ENCODE data around the gene GSE1. TPM values are rescaled to one million over a fixed set of nuclear protein-coding genes. Genes with fewer than 3 reads are reported as not detected.

The GSE1 gene
- total RNA-seq (2014; rRNA removed; shearing (Covaris generic)) = 11.7 and 15.2 TPM in 2 replicates

DNA sequence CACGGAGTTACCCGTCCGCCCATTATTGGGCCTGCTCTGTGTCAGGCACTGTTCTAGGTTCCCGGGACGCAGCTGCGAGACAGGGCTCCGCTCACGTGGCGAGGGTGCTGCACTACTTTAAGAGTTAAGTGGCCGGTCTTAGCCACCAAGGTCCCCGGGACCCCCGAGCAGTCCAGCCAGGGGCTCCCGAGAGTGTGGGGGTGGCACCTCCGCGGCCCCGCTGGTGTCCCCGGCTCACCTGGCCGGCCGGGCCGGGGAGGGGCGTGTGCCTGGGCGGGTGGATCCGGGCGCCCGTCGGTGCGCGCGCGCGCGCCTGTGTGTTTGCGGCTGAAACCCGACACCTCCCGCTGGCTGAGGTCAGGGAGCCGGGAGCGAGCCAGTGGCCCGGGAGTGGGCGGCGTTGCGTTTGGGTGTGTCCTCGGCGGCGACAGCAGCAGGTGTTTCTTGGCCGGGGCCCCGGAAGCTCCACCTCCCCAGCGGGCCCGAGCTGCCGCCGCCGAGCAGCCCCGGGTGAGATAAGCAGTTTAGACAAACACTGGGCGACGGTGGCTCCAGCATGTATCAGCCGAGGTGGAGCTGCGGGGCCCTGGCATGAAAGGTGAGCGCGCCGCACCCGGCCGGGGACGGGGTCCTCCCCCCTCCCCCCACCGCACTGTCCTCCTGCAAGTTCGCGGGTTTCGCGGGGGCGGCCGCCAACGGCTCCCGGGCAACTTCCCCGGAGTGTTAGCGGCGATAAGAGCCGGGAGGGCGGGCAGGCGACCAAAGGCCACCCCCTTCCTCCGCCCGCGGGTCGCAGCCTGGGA, at the start of gene GSE1:
TSS of gene GSE1 (plus strand) at position 522 of the 803 bp plus-strand sequence. CDS start at position 592, 70 bp downstream.
- DNase-seq (ENCODE audit: low read depth) = peak; percentile 91

DNA sequence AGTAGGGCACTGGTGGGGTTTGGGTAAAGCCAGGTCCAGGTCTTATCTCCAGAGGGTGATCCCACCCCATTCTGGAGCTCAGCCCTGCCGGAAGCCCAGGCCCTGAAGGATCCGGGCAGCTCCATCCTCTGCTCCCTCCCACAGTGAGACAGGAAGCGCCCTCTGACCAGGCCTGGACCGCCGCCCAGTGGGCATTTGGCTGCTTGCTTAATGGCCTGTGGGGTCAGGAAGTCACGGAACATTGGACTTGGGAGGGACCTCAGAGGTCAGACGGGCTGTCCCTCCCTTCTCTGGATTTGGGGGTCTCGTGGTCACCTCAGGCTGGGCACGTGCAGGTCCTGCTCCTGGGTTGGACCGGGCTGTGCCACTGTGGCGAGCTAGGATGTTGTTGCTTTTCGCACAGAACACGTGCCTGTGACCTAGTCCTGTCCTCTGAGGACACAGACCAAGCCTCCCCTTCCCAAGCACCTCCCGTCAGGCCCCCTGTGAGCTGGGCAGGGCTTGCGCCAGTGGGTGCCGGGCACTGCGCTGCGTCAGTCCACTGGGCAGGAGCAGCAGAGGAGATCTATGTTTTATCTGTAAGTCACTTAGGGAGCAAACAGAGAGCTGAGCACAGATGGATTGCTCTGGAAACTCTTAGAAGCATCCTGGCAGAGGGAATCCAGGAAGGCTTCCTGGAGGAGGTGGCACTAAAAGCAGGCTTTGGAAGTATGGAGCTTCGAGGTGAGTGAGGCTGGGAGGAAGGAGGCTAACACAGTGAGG, 49.4 kb upstream of the GSE1 start:
- peak; percentile 76 for DNase-seq (ENCODE audit: low read depth)

DNA sequence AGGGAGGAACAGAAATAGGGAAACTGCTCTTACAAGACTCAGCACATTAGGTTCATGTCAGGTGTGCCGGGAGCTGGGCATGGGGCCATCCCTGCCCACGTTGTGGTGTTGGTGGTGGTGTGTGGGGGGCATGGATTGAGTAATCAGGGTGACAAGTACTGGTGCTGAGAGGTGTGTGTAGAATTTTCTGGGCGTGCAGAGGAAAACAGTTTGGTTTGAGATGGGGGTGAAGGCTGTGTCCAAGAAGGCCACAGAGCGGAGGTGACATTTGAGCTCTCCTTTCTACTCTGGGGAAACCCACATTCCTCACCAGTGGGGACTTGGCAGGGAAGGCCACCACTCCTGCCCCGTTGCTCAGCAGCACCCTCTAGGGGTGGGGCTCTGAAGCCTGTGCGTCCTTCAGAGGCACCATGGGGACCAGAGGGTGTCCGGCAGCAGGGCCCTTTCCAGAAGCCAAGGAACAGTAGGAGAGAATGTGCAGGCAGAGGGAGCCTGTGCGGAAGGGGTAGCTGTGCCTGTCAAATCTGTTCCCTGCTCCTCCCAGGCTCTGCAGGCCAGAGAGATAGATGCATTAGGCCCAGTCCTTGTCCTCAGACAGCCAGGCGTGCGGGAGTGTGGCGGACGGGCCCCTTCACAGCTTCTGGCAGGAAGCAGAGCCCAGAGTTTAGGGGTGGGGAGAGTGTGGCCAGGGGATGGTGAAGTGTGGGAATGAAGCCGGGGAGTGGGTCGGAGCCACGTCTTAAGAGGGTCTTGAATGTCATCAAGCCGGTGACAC, 48.7 kb upstream of the GSE1 start:
- no peak for DNase-seq (ENCODE audit: low read depth)

DNA sequence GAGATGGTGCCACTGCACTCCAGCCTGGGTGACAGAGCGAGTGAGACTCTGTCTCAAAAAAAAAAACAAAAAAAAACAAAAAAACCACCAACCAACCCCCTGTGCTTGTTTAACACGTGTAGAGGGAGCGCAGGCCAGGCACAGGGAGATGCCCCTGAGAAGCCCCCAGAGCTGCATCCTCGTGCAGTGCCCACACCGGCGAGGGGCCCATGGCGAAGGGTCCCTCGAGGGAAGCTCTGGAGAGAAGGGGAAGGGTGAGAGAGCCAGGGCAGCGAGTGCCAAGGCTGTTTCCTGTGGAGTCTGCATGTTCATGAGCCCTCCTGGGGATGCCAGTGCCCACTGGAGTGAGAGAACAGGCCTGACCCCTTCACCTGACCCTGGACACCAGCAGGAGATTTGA, 47.8 kb upstream of the GSE1 start:
- no peak for DNase-seq (ENCODE audit: low read depth)

DNA sequence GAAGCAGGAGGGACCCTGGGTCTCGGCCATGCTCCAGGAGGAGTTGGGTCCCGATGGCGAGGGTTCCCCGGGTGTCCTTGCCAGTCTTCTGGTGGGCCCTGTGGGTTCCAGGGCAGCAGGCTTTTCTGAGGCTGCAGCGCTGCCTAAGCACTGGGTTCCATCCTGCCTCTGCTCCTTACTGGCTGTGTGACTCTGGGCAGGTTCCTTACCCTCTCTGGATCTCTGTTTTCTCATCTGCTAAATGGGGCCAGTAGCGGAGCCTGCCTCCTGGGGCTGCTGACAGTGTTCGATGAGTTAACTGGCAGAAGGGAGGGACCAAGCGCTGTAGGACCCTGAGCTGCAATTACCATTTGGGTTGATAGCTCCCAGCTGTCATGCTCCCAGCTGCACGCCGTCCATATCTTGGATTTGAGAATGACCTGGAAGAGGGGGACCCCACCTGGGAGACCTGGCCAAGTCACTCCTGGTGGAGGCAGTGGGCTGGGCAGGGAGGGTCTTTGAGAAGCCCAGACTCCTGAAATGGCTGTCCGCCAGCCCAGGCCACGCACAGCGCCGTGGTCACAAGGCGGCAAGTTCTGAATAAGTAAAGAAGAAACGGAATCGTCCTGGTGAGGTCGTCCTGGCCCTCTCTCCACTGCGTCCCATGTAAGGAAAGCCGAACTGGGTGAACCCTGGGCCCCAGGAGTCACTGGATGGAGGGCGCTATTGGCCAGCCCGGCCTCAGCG, 47.2 kb upstream of the GSE1 start:
- no peak for DNase-seq (ENCODE audit: low read depth)

DNA sequence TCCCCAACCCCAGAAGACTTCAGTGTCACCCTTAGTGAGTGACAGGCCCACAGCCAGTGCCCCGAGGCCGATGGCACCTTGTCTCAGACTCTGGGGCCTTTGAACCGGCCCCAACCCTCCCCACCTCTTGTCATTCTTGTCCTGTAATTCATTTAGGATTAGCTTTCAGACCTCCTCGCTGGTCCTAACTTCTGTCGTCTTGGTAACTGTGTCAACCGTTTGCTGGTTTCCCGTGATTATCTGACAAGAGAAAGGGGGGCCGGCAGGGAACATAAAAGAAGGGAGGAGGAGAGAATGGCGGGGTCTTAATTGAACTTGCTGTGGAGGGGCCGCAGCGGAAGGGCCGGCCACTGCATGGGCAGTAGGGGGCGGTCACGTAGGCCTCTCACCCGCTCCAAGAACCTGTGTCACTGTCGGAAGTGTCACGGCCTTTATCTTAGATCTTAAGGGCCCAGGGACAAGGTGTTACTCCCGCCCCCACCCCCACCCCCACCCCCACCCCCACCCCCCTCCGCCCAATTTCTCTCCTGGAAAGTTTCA, 46.5 kb upstream of the GSE1 start:
- no peak for DNase-seq (ENCODE audit: low read depth)

DNA sequence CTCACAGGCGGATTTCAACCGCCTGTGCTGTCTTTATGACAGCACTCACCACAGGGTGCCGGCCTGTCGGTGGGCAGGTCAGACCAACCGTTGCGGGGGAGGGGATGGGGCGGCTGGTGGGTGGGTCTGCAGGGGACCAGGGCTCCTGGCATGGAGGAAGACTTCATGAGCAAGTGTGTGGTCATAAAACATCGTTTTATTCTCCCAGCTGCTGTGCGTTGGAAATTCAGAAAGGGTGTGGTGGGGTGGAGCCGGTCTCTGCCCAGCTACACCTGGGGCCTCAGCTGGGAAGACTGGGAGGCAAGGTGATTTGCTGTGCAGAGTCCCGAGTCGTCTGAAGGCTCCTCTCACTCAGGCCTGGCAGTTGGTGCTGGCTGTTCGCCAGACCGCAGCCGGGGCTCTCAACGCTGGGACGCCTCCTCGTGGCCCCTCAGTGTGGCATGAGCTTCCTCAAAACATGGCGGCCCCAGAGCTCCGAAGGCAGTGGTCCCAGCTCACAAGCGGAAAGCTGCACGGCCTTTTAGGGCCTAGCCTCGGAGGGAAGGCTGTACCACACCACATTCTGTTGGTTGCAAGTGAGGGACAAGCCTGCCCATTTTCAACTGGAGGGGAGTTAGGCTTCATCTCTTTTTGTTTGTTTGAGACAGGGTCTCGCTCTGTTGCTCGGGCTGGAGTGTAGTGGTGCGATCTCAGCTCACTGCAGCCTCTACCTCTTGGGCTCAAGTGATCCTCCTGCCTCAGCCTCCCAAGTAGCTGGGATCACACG, 45.8 kb upstream of the GSE1 start:
- DNase-seq (ENCODE audit: low read depth) = no peak

DNA sequence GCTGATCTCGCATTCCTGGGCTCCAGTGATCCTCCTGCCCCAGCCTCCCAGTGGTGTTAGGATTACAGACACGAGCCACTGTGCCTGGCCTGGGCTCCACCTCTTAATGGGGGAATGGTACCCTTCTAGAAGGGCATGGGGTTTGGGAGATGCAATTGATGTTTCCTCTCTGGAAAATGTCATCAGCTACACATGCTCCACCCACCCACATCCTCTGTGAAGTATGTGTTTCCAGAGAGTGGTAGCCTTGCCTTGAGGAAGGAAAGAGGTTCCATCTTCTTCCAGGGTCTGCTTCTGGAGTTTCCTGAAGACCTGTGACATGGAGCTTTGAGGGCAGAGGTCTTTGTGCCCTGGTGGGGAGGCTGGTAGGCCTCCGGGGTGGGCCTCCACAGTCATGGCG, 45.2 kb upstream of the GSE1 start:
- no peak for DNase-seq (ENCODE audit: low read depth)

DNA sequence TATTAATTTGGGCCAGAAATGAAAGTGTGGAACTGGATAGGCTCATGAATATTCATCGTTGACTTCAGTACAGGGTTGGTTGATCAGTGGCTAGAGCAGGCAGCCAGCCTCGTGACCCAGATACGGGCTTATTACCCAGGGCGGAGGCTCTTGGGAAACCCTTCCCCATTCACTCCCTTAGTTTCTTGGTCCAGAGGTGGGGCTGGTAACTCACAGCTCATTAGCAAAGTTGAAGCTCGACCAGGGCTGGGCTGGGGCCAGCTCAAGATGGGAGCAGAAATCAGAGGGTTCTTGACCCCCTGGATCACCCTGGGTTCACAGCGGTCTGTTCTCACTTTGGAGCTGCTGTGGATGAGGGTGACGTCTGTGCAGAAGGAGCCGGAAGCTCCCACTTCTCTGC, 44.6 kb upstream of the GSE1 start:
- DNase-seq (ENCODE audit: low read depth) = no peak

DNA sequence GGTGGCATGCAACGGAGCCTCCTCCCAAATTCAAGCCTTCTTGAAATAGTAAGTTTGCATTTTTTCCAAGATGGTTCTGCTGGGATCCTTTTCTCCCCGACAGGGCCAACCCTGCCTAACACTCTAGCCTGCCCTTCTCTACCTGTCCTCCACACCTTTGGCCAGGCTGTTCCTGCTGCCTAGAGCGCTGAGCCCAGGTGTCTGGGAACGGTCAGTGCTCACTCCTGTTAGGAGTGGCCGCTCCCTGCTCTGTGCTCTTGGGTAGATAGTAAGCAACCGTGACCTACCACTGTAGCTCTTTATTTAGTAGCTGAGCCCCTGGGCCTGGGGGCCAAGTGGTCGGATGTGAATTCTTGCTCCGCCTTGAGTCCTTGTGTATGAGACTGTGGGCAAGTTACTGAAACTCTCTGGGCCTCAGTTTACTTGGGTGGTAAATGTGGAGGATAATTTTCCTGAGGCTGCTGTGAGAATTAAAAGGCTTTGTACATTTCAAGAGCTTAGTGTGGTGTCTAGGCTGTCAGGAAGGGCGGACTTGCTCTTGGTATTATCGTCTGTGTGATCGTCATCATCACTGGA, 44.0 kb upstream of the GSE1 start:
- DNase-seq (ENCODE audit: low read depth) = no peak

DNA sequence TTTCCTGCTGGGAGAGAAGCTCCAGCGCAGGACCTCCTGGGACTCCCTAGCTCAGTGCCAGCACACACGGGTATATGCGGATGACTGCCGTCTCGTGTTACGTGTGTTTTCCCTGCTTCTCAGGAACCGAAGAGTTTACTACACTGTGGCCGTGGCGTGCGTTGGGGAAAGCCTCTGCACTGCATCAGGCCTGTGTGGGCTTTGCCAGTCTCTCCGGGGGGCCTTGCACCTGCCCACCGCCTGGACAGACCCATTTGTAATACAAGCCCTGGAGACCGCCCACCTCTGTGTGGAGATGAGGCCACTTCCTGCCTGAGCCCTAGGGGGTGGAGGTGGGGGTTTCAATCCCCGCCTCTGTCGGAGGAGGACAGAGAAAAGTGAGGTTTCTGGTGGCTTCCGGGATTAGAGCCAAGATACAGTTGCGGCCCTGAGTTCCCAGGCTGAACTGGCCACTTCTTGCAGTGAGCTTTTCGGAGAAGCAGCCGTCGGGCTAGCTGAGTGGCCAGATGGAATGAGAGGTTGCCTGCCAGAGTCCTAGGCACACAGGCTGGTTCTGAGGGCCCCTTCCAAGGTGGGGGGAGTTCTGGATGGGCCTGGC, 43.4 kb upstream of the GSE1 start:
- DNase-seq (ENCODE audit: low read depth) = peak; percentile 66

DNA sequence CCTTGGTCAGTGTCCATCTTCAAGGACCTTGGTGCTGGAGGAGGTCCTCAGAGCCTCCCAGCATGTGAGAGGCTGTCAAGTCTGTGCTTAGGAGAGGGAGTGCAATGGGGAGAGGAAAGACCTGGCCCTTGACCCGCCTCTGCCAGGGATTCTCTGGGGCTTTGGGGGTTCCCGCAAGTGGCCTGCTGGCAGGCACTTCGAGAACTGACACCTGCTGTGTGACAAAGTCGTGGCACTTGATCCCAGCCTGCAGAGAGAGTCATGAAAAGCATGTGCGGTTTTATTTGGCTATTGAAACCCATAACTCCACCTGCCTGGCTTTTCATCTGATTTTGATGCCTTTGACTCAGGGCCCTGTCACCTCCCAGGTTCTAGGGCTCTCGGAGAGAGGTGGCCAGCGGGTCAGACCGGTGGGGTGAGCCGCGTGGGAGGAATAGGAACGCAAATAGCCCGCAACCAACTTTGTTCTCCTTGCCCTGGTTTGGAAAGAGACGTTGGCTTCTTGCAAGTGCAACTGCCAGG, 42.8 kb upstream of the GSE1 start:
- no peak for DNase-seq (ENCODE audit: low read depth)

DNA sequence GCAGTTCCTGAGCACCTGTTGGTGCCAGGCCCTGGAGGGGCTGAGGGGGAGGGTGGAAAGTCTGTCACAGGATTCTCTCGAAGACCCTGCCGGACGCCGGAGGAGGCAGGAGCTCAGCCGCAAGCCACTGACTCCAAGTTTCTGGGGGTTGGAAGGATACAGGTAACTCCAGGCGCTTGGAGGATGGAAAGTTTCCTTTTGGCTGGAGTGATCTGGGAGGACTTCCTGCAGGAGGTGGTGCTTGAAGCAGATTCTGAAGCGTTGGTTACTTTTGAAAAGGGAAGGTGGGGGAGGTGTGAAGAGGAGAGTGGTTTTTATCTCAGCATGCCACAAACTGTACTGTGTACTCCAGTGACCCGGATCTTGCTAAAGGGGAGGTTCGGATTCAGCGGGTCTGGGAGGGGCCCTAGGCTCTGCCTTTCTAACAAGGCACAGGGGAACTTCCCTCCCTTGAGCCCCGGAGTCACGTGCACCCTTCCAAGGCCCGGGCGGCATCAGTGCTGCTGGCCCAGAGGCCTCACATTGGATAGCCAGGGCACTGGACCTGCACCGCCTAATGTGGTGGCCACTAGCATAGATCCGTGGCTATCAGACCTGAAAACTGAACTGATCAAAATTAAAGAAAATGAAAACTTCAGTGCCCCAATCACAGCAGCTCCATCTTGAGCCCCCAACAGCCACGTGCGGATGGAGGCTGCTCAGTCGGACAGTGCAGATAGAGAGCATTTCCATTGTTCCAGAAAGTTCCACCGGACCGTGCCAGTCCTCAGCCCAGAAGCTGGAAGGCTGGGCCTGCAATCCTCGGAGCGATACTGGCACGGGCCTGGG, 42.2 kb upstream of the GSE1 start:
- no peak for DNase-seq (ENCODE audit: low read depth)

DNA sequence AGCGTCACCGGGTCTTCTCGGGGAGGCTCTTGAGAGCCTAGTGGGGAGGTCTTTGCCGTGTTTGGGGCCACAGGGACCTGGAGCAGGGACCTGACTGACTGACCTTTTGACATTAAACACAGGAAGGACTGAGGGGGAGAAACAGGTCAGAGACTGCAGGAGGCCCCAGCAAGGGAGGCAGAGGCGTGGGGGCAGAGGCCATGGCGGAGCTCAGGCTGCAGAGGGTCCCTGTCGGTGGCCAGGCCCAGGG, 41.6 kb upstream of the GSE1 start:
- no peak for DNase-seq (ENCODE audit: low read depth)

DNA sequence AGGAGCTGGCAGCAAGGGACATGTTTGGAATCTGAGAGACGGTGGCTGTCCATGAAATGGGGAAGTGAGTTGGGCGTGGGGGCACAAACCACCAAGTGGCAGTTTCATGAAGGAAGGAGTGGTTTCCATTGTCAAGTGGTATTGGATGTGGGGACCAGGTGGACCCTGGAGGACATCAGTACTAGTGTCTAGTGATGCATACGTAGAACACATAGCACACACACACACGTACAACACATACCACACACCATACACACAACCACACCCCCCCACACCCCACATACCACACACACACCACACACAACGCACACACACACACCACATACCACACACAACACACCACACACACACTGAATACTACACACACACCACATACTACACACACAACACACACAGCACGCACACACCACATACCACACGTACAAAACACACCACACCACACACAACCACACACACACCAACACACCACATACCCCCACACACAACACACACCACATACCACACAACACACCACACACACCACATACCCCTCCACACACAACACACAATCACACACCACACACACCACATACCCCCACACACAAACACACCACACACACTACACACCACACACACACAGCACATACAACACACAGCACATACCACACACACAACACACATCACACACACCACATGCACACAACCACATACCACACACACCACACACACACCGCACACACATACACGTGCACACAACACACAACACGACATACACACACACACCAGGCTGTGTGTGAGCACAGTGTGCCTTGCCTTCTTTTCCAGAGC, 41.1 kb upstream of the GSE1 start:
- DNase-seq (ENCODE audit: low read depth) = no peak

DNA sequence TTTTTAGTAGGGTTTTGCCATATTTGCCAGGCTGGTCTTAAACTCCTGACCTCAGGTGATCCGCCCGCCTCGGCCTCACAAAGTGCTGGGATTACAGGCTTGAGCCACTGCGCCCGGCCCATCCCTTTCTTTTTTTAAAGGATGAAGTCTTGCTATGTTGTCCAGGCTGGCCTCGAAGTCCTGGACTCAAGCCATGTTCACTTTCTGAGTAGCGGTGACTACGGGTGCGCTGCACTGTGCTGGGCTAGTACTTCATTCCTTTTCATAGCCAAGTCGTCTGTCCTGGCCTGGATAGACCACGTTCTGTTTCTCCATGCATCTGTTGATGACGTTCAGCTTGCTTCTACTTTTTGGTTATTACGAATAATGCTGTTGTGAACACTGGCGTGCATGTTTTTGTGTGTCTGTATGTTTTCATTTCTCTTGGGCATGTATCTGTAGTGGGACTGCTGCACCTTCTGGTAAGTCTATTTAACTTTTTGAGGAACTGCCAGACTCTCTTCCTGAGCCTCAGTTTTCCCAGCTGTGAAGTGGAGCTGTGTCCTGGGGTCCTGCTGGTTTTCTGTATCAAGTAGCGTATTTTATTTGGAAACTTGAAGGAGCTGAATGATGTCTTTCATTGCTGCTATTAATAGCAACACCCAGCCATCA, 40.0 kb upstream of the GSE1 start:
- no peak for DNase-seq (ENCODE audit: low read depth)

Data from M059J (cell line).